GM19324 (cell line): ENCODE measurements around the gene BRICD5.
"Not testable (repeated sequence)": the region's sequence is repeated elsewhere in the genome, so short reads cannot be mapped to it uniquely, and the experiment has no call there.

Experiments
- ATAC-seq: cut with Tn5 transposase; IDR thresholded peaks from one replicate; pipeline ENCODE4 v1.9.1; 2021; ENCODE audit warnings: mild to moderate bottlenecking, moderate library complexity; ENCODE audit not compliant: unreplicated experiment, low FRiP score

BRICD5 gene

GRCh38 chr16:2204416-2205103 is 6.1 kb downstream of the BRICD5 start:
- ATAC-seq: no peak

GRCh38 chr16:2203119-2203688 is 7.5 kb downstream of the BRICD5 start:
- not testable (repeated sequence) for ATAC-seq

GRCh38 chr16:2200313-2200712 is 10.3 kb downstream of the BRICD5 start:
- no peak for ATAC-seq

- no peak for ATAC-seq
Observed at GRCh38 chr16:2199621-2200139, 11.0 kb downstream of the BRICD5 start.

- no peak for ATAC-seq
Observed at GRCh38 chr16:2199095-2199494, 11.6 kb downstream of the BRICD5 start.

GRCh38 chr16:2198283-2198682 is 12.4 kb downstream of the BRICD5 start:
- ATAC-seq: no peak

GRCh38 chr16:2197765-2198164 is 12.9 kb downstream of the BRICD5 start:
- no peak for ATAC-seq

- ATAC-seq: no peak
Observed at GRCh38 chr16:2196981-2197511, 13.6 kb downstream of the BRICD5 start.

- ATAC-seq: no peak
Observed at GRCh38 chr16:2196162-2196980, 14.3 kb downstream of the BRICD5 start, which contains the start of gene CASKIN1. TSS of gene CASKIN1 (minus strand) at chr16:2196605. CDS start at chr16:2196432, 173 bp downstream.

GRCh38 chr16:2195322-2196161 is 15.1 kb downstream of the BRICD5 start:
- no peak for ATAC-seq

- no peak for ATAC-seq
Observed at GRCh38 chr16:2194852-2195321, 15.8 kb downstream of the BRICD5 start.

GRCh38 chr16:2194166-2194834 is 16.4 kb downstream of the BRICD5 start:
- no peak for ATAC-seq

GRCh38 chr16:2191446-2191706 is 19.3 kb downstream of the BRICD5 start:
- ATAC-seq: no peak

- no peak for ATAC-seq
Observed at GRCh38 chr16:2190659-2191445, 19.8 kb downstream of the BRICD5 start.

GRCh38 chr16:2190002-2190658 is 20.5 kb downstream of the BRICD5 start:
- ATAC-seq: no peak

- ATAC-seq: no peak
Observed at GRCh38 chr16:2189252-2189893, 21.3 kb downstream of the BRICD5 start.

- ATAC-seq: no peak
Observed at GRCh38 chr16:2188395-2188794, 22.3 kb downstream of the BRICD5 start.

- no peak for ATAC-seq
Observed at GRCh38 chr16:2187212-2187611, 23.5 kb downstream of the BRICD5 start.
